Motor neuron (in vitro differentiated cells): ENCODE data around the gene NKX6-2. TPM values are rescaled to one million over a fixed set of nuclear protein-coding genes. Genes with fewer than 3 reads are reported as not detected.

Experiments used
- ATAC-seq, 8 experiments: fragments of 200-7000 bp; cut with Tn5 transposase; replicated peaks in 6 of 8; 2 replicates each; pipeline ENCODE4 v1.8.0; 2021; ENCODE audit warnings: mild to moderate bottlenecking in 8 of 8, moderate library complexity in 8 of 8
- H3K27ac ChIP-seq, 2 donors: fragments of 250-450 bp; sonication (Bioruptor Pico); 2 replicates each; pipeline ENCODE4 v1.9.0; 2021; ENCODE audit warnings: antibody characterized with exemption in 2 of 2, mild to moderate bottlenecking in 2 of 2, moderate library complexity in 1 of 2
- H3K4me1 ChIP-seq, 2 donors: fragments of 250-450 bp; sonication (Bioruptor Pico); replicated peaks in 1 of 2; 2 replicates each; pipeline ENCODE4 v1.6.1; 2021; ENCODE audit warnings: antibody characterized with exemption in 2 of 2, mild to moderate bottlenecking in 2 of 2, moderate library complexity in 1 of 2
- H3K4me3 ChIP-seq, 5 donors: fragments of 250-450 bp; sonication (Bioruptor Pico); 2 replicates each; pipeline ENCODE4 v1.9.0; 2021; ENCODE audit warnings: antibody characterized with exemption in 5 of 5, mild to moderate bottlenecking in 5 of 5, moderate library complexity in 4 of 5
- whole genome bisulfite sequencing, 10 experiments: fragments of 450-650 bp; shearing (Covaris generic); methylation state at CpG; one replicate each; pipeline ENCODE4 v1.0.0; 2022; 5-methylcytosine and 5-hydroxymethylcytosine counted together
- in situ Hi-C, 9 experiments: fragments of 400-800 bp; cut with MboI; loops; one replicate each; pipeline ENCODE4 v1.15.0; 2021; ENCODE audit warnings: low sequenced_read_pairs in 9 of 9, low pct_unique_long_range_greater_than_20kb in 2 of 9; ENCODE audit not compliant: unreplicated experiment in 9 of 9
- total RNA-seq, 8 experiments: library from RNA; unstranded; fragments of 300-600 nt; gene quantifications; 2 replicates each; pipeline versions ENCODE4 v1.2.3 to v1.2.4, GENCODE V29; 2022

The NKX6-2 gene
- total RNA-seq, 8 experiments from 2014 or later = 0.13 to 6.8 (median 0.61) TPM

GRCh38 chr10:132766291-132766690, 19.7 kb downstream of the NKX6-2 start:
- no peak overlapping the region for H3K4me3 ChIP-seq
- no peak for ATAC-seq
- H3K4me1 ChIP-seq = no peaks in the 10 kb centered on the region
- no peak overlapping the region for H3K27ac ChIP-seq
- in situ Hi-C loops = loop anchor here in 1 of 9 experiments (25.0 kb wide), 1 partner anchor 104 kb away; no protein-coding TSS in a partner anchor
- 88 to 100% (median 95%) methylated on average over 1 to 12 of the region's 13 CpGs; no CpG with 5 or more reads in 3 of the 10 experiments for WGBS, 10 experiments

- Histone ChIP-seq H3K27ac (no peak overlapping the region), H3K4me1 (no peaks in the 10 kb centered on the region), H3K4me3 (no peak overlapping the region)
- ATAC-seq = peak in 1 of 8 experiments; percentile 30
- WGBS, 10 experiments = 79 to 87% methylated on average over 3 to 5 of the region's 11 CpGs; no CpG with 5 or more reads in 8 of the 10 experiments
- in situ Hi-C loops = loop anchor here in 1 of 9 experiments (25.0 kb wide), 1 partner anchor 103 kb away; no protein-coding TSS in a partner anchor
Observed at GRCh38 chr10:132765435-132765834, 20.5 kb downstream of the NKX6-2 start.

- Histone ChIP-seq H3K4me1 (no peaks in the 10 kb centered on the region), H3K27ac (no peak overlapping the region), H3K4me3 (no peak overlapping the region)
- ATAC-seq = peak in 1 of 8 experiments; percentile 50
- in situ Hi-C loops = loop anchor here in 1 of 9 experiments (25.0 kb wide), 1 partner anchor 102 kb away; no protein-coding TSS in a partner anchor
- WGBS, 10 experiments = 60% methylated on average over 1 of the region's 11 CpGs; no CpG with 5 or more reads in 9 of the 10 experiments
Observed at GRCh38 chr10:132764108-132764507, 21.8 kb downstream of the NKX6-2 start.

- 67 to 100% (median 80%) methylated on average over 1 to 4 of the region's 5 CpGs; no CpG with 5 or more reads in 5 of the 10 experiments for WGBS, 10 experiments
- H3K4me1 ChIP-seq = no peaks in the 10 kb centered on the region
- in situ Hi-C loops = loop anchor here in 1 of 9 experiments (25.0 kb wide), 1 partner anchor 101 kb away; no protein-coding TSS in a partner anchor
- ATAC-seq = no peak
- H3K4me3 ChIP-seq = no peak overlapping the region
- H3K27ac ChIP-seq = no peak overlapping the region
Observed at GRCh38 chr10:132763545-132763944, 22.4 kb downstream of the NKX6-2 start.

DNA sequence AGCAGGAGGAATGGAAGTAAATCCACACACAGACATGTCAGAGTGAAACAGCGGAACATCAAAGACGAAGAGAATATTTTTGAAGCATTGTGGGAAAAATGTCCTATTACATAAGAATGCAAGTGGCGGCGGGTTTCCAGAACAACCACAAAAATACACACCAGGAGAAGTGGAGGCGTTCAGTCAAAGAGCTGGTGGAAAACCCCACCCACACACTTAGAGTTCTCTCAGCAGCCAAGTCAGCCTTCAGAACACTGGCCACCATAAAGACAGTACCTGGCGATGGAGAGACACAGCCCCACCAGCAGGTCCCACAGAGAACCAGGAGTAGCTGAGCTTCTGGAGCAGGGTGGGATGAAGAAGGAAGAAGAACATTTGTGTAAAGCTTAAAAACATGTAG, 23.7 kb downstream of the NKX6-2 start:
- H3K4me1 ChIP-seq = no peaks in the 10 kb centered on the region
- WGBS, 10 experiments = 88 to 100% (median 99%) methylated on average over 1 to 6 of the region's 6 CpGs; no CpG with 5 or more reads in 2 of the 10 experiments
- no peak overlapping the region for H3K27ac ChIP-seq
- in situ Hi-C loops = loop anchor here in 1 of 9 experiments (25.0 kb wide), 1 partner anchor 100 kb away; no protein-coding TSS in a partner anchor
- no peak for ATAC-seq
- H3K4me3 ChIP-seq = no peak overlapping the region

DNA sequence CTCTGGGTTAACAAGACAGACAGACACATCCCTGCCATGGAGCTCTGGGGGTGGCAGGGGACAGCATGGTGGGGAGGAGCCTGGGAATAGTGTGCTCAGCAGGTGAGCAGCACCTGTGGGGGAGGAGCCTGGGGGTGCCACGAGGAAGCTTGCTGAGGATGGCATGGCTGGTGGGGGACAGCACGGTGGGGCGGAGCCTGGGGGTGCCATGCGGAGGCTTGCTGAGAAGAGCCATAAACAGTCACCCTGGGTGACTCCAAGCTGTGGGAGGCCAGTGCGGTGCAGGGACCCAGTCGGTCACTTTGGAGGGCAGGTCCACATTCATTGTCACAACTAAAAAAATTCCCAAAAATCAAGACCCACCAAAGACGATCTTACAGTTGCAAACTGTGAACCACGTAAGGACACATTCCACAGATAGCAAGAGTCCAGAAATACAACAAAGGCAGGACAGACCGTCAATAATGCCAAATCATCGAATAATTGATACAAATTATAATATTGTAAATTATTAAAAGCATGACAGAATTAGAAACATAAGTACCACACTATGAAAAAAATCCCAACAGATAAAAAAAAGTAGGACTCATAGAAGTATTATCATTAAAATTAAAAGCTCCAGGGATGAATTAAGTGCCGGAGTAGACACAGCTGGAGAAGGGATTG, 24.4 kb downstream of the NKX6-2 start:
- H3K27ac ChIP-seq = no peak overlapping the region
- 90 to 100% (median 93%) methylated on average over 2 to 7 of the region's 11 CpGs for WGBS, 10 experiments
- in situ Hi-C loops = loop anchor here in 1 of 9 experiments (25.0 kb wide), 1 partner anchor 99 kb away; no protein-coding TSS in a partner anchor

GRCh38 chr10:132758865-132759264, 27.1 kb downstream of the NKX6-2 start:
- in situ Hi-C loops = loop anchor here in 1 of 9 experiments (25.0 kb wide), 1 partner anchor 97 kb away; no protein-coding TSS in a partner anchor
- WGBS, 10 experiments = 40 to 100% (median 98%) methylated on average over 1 to 9 of the region's 14 CpGs; no CpG with 5 or more reads in 4 of the 10 experiments
- H3K4me3 ChIP-seq = no peak overlapping the region
- H3K4me1 ChIP-seq = peaks cover 10 to 12% of the 10 kb centered on the region in 2 donors
- H3K27ac ChIP-seq = no peak overlapping the region
- no peak for ATAC-seq

More for the DNA sequence above, 24.4 kb downstream of the NKX6-2 start:
- Histone ChIP-seq H3K4me1 (no peaks in the 10 kb centered on the region), H3K4me3 (no peak overlapping the region)
- no peak for ATAC-seq

GRCh38 chr10:132757171-132757570, 28.8 kb downstream of the NKX6-2 start:
- in situ Hi-C loops = loop anchor here in 1 of 9 experiments (25.0 kb wide), 1 partner anchor 95 kb away; no protein-coding TSS in a partner anchor
- Histone ChIP-seq H3K4me3 (no peak overlapping the region), H3K4me1 (peaks cover 21 to 26% of the 10 kb centered on the region in 2 donors), H3K27ac (no peak overlapping the region)
- 80 to 100% (median 96%) methylated on average over 2 to 10 of the region's 27 CpGs; no CpG with 5 or more reads in 1 of the 10 experiments for WGBS, 10 experiments
- ATAC-seq = no peak

DNA sequence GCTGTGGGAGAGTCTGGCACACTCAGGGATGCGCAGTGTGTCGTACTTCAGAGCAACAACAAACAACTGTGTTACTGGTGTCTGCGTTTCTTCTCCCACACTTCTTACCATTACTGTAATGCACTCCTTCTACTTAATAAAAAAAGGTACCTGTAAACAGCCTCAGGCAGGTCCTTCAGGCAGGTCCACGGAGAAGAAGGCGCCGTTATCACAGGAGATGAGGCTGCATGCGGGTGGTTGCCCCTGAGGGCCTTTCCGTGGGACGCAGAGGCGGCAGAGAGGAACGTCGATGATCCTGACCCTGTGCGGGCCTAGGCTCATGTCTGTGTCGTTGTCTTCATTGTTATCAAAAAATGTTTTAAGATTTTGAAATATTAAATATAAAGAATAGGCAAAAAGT, 29.4 kb downstream of the NKX6-2 start:
- WGBS, 10 experiments = 93 to 100% (median 96%) methylated on average over 5 to 14 of the region's 14 CpGs; no CpG with 5 or more reads in 1 of the 10 experiments
- no peak for ATAC-seq
- no peak overlapping the region for H3K27ac ChIP-seq
- peaks cover 21 to 26% of the 10 kb centered on the region in 2 donors for H3K4me1 ChIP-seq
- no peak overlapping the region for H3K4me3 ChIP-seq
- in situ Hi-C loops = loop anchor here in 1 of 9 experiments (25.0 kb wide), 1 partner anchor 94 kb away; no protein-coding TSS in a partner anchor

- ATAC-seq = no peak
- H3K27ac ChIP-seq = no peak overlapping the region
- peaks cover 21 to 26% of the 10 kb centered on the region in 2 donors for H3K4me1 ChIP-seq
- H3K4me3 ChIP-seq = no peak overlapping the region
- 83 to 100% (median 100%) methylated on average over 1 to 8 of the region's 15 CpGs; no CpG with 5 or more reads in 1 of the 10 experiments for WGBS, 10 experiments
- in situ Hi-C loops = loop anchor here in 1 of 9 experiments (25.0 kb wide), 1 partner anchor 93 kb away; no protein-coding TSS in a partner anchor
Observed at GRCh38 chr10:132755166-132755711, 30.7 kb downstream of the NKX6-2 start.

DNA sequence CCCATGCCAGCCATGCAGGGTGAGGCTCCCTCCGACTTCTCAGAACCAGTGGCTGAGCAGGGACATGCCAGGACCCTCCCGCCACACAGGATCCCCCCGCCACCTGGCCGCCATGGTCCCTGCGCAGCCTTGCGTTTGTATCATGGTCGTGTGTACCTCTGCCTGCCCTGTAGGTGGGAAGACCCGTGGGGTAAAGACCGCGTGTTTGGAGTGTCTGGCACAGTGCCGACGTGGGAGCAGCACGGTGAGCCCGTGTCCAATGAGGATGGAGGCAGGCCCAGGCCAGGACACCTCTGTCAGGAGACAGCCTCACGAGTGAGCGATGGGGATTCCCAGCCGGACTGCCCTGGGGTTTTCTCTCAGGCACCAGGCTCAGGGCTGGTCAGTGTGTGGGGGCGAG, 31.9 kb downstream of the NKX6-2 start:
- ATAC-seq = peak in 3 of 8 experiments; percentile 7 to 17 (median 10)
- in situ Hi-C loops = loop anchor here in 1 of 9 experiments (25.0 kb wide), 1 partner anchor 92 kb away; no protein-coding TSS in a partner anchor
- H3K4me3 ChIP-seq = no peak overlapping the region
- peak overlapping the region in 1 of 2 donors; percentile 80 for H3K27ac ChIP-seq
- peaks cover 24 to 30% of the 10 kb centered on the region in 2 donors for H3K4me1 ChIP-seq
- 60 to 96% methylated on average over 1 to 8 of the region's 18 CpGs; no CpG with 5 or more reads in 8 of the 10 experiments for WGBS, 10 experiments

DNA sequence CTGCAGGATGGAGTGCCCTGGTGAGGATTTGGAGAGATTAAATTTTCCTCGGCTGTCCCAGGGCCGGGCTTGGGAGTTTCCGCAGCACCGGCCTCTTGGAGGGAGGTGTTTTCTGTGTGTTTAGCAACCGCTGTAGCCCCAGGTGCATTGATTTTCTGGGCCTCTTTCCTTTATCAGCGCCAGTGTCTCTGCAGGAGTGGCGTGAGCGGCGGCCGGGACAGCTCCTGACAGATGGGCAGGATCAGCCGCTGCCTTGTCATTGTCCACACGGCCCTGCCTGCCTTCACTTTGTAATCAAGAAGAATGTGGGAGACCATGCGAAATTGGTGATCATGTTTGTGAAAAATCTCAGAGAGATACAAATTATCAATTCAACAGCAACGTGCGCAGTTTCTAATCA, 32.4 kb downstream of the NKX6-2 start:
- H3K4me3 ChIP-seq = no peak overlapping the region
- in situ Hi-C loops = loop anchor here in 1 of 9 experiments (25.0 kb wide), 1 partner anchor 91 kb away; no protein-coding TSS in a partner anchor
- H3K27ac ChIP-seq = peak overlapping the region in 1 of 2 donors; percentile 80
- peak in 5 of 8 experiments; percentile 48 to 60 (median 55) for ATAC-seq
- 29 to 96% (median 55%) methylated on average over 5 to 9 of the region's 15 CpGs; no CpG with 5 or more reads in 4 of the 10 experiments for WGBS, 10 experiments
- peaks cover 28 to 35% of the 10 kb centered on the region in 2 donors for H3K4me1 ChIP-seq
